C1 segment of cervical spinal cord (tissue), 14 donors: ENCODE data around the gene GLT6D1.
A peak's percentile ranks its signal among the peaks of the same experiment; 100 is the strongest.
"Not testable (repeated sequence)": the region's sequence is repeated elsewhere in the genome, so short reads cannot be mapped to it uniquely, and the experiment has no call there.

Experiments used
- DNase-seq, 14 donors: peaks; one replicate each; lab custom pipeline; 2025; lab: John Stamatoyannopoulos, UW

Gene GLT6D1

DNA sequence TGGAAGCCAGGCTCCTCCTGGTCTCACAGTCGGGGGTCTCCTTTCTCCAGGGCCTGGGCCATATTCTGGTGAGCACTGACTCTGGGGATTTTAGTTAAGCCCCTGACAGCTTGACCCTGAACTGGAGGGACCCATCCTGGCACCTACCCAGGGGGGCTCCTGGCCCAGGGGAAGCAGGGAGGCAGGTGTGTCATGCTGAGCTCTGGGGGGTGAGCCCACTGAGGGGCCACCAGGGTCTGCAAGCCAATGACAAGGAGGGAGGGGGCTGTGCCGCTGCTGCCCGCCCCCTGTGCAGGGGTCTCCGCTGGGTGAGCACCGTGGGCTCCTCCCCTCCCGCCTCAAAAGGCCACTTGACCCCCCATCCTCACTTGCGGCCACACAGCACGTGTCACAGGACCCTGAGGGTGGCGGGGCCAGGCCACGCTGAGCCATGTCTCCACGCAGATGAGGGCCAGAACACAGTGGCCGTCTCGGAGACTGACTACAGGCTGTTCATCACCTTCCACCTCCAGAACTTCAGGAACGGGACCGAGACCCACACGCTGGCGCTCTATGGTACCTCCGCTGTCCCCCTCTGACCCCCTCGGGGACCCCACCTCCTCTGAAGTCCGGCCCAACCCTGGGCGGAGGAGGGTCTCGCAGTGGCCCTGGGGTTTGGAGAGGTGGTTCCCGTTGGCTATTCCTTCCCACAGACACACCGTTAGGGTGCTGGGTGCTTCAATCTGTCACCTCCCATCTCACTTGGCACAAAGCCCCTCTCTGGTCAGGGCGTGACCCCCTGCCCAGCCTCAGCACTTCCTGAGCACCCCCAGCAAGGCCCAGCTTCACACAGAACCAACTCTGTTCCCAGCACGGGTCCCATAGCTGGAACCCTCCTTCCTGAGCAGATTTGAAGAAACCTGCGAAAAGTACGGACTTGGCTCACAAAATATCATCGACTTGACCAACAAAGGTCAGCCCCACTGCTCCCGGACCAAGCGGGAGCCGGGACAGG lies 25.8 kb upstream of the GLT6D1 start:
- DNase-seq, result no peak

DNA sequence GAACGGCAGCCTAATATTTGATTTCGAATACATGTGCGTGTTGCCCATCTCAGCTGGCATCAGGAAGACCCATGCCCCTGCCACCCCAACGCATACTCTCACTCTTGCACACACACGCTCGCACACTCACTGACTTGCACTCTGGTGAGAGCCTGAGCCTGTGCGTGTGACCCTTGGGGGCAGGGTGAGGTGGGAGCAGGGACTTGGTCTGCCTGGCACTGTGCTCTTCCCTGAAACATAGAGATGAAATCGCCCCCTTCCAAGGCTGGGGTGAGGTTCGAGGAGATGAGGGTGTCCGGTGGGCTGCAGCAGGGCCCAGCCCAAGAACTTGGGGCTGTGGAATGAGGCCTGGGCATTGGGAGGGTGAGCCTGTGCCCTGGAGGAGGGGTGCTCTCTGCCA lies 24.9 kb upstream of the GLT6D1 start:
- no peak for DNase-seq

DNA sequence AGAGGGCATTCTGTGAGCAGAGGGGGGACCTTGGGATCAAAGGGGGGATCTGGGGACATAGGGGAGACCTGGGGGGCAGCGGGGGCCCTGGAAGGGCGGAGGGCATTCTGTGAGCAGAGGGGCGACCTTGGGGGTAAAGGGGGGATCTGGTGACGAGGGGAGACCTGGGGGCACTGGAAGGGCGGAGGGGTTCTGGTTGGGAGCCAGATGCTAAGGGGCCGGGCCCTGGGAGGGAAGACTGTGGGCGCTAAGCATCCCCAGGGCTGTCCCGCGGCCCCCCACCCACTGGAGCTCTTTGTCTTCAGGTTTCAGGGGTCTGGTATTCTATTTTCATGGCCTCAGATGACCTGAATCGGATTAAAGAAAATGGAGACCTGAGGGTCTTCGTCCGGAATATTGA lies 24.5 kb upstream of the GLT6D1 start:
- no peak for DNase-seq

DNA sequence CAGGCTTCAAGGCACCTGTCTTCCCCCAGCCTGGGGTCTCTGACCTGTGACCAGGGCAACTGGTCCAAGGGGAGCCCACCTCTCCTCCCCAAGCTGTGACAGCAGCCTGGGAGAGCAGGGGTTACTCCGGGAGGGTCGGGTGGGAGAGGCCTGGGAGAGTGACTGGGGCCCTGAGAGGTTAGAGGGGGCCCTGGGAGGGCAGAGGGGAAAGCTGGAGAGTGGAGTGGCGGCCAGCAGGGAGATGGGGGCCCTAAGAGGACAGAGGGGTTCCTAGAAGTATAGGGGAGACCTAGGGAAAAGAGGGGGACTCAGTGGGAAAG lies 24.1 kb upstream of the GLT6D1 start:
- no peak for DNase-seq

DNA sequence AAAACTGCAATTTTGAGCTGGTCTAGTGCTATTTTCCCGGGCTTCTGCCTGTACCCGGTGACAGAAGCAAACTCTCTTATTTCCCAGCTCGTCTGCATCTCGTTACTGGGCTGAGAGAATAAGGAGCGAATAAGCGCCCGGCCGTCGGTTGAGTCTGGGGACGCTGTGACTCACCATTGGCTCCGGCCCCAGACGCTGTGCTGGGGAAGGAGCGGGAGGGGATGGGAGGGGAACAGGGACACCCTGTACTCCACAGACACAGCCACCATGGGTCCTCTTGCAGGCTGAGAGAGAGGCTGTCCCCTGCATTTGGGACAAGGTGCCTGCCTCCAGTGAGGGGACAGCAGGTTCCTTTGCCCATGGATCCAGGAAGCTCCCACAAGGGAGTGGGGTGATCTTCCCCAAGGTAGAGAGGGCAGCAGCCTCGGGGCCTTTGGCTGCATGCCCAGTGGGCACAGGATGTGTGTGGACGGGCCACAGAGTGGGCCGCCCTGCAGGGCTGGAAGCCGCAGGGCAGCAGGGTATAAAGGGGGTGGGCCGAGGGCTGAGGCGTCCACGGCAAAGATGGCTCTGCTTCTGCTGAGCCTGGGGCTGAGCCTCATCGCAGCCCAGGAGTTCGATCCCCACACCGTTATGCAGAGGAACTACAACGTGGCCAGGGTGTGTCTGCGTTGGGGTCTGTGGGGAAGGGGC lies 23.6 kb upstream of the GLT6D1 start, which contains the start of gene LCN9:
Gene LCN9 (plus strand): TSS at position 552 of the 693 bp plus-strand sequence. CDS start 13 bp downstream, at position 565.
- DNase-seq, result peak in 3 of 14 donors; percentile 2 to 47 (median 13)

DNA sequence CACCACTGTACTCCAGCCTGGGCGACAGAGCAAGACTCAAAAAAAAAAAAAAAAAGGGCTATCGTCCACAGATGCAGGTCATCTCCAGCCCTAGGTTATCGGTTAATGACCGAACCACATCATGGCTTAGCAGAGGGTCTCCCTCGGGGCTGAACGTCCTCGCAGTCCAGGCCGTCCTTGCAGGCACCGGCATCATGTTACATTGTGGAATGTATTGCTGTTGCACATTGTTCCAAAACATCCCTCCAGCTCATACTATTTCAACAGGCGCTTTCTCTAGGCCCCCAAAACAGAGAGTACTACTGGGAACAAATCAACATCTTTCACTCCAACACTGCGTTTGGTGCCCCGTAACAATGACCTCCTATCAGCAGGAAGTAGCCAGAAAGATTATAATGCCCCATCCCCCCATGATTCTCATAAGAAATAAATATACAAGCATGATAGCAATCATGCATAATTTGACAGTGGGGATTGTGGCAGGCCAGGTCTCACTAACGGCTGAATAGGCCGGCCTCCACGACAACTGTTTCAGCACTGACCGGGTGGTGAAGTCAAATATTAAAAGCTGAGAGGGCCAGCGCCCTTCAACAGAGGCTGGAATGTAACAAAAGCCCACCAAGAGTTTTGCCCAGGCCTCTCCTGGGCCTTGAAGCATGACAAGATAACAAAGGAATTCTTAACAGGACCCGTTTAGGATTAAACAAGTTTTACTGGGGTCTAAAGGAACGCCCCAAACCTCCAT lies 22.6 kb upstream of the GLT6D1 start:
- DNase-seq, result no peak

DNA sequence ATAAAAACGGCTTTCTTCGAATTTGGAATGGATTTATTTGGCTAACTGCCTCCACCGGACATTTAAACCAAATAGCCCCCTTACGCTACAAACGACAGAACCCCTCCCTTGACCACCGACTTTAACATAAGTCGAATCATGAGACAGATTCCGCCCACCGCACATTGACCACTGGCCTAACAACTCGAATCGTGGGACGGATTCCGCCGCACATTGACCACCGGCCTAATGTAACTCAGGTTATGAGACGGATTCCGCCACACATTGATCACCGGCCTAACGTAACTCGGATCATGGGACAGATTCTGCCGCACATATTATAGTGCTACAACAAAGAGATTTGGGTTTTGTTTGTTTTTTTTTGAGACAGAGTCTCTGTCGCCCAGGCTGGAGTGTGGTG lies 21.1 kb upstream of the GLT6D1 start:
- DNase-seq, result no peak

DNA sequence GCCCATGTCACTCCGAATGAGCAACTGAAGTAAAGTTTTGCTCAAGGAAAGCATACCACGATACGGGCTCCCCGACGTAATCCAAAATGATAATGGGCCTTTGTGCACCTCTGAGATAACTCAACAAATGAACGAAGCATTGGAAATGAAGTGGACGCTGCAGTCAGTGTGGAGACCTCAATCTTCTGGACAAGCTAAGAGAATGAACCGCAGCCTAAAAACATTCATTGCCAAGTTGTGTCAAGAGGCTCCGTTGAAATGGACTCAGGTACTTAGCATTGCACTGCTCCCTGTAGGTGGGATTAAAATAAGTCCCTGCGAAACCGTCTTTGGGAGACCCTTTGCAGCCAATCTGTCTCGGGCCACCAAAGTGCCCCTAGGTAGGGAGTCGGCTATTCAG lies 19.9 kb upstream of the GLT6D1 start:
- DNase-seq, result no peak

DNA sequence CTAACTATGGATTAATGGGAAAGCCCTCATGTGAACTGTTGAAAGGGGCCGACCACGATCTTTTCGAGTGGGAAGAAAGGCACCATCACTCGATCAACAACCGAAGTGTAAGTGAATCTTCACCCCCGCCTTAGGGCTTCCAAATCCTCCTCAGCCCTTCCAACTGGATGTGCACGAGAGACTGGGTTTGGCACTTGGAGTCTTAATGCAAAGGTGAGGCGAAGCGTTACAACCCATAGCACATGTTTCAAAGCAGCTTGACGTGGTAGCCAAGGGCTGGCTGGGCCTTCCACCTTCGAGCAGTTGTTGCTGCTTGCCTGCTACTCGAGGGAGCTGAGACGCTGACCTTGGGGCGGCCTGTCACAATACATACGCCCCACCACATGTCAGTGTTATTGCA lies 18.1 kb upstream of the GLT6D1 start:
- DNase-seq, result no peak

DNA sequence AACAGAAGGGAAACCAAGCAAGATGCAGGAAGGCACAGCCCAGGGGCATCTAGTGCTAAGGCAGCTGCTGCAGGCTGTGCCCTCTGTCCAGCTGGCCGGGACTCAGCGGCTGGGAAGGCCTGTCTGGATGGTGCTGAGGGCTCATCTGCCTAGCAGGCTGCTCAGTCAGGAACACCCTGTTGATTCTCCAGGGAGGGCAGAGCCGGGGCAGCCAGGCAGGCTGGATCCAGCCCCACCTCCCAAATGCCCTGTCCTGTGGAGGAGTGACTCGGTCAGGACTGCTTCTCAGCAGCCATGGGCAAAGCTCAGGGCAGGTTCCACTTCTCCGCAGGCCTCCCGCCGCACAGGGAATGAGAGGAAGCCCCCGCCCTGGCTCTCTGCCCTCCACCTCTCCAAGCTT lies 16.0 kb upstream of the GLT6D1 start:
- DNase-seq, result no peak

DNA sequence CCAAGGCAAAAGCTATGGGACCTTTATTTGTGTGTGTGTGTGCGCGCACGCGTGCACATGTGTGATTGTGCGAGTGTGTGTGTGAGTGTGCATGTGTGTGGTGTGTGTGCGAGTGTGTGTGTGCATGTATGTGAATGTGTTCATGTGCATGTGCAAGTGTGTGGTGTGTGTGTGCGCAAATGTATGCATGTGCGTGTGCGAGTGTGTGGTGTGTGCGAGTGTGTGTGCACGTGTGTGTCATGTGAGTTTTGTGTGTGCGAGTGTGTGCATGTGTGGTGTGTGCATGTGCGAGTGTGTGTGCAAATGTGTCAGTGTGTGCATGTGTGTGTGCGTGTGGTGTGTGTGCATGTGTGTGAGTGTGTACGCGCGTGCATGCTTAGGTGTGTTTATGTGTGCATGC lies 11.1 kb upstream of the GLT6D1 start:
- DNase-seq, result no peak

DNA sequence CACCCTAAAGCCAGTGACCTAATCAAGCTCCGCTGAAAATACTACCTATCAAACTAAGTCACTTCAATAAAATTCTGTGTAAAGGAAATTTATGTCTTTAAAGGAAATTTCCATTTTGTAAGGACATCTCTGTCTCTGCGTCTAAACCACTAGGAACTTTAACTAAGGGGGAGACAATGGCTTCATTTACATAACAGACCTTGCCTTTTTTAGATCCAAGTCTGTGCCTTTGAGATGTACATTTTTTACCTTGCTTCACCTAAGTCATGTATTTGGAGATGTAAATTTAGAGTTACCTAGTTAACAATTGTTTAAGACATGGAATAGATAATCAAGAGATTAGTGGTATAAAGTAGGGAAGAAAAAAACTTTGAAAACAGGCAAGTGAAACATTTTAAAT lies 10.2 kb upstream of the GLT6D1 start:
- no peak for DNase-seq

DNA sequence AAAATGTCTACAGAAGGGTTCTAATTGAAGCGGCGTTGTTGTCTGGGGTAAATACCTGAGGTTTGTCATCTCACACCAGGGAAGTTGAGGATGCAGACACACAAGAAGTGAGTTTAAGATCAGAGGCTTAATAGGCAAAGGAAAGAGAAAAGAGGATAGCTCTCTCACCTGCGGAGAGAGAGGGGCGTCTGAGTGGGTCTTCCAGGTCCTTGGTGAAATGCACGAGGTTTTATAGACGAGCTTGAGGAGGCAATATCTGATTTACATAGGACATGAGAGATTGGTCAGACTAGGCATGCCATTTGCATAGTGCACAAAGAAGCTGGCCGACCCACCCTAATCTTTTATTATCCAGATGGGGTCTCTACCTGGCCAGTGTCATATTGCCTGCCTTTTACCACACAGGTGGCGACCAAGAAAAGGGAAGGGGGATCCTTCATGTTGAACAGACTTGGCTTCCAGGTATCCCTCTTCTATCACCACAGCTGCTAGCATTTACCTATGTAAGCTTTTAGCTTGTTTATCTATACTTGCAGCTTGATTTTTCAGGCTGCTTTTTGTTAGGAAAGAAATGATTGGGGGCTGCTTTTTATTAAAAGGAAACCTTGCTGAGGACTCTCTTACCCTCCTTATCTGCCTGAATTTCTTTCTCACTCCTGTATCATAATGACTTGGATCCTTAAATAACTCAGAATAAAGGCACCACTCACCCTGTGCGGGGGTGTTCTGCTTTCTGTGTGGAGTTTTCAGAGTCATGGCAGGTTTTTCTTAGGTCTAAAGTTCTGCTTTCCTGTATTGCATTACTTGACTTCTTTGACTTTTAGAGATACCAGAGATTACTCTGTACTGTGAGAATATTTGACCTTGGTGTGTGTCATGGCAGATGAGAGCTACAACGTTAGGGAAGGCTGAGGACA lies 9.4 kb upstream of the GLT6D1 start:
- DNase-seq, result no peak

DNA sequence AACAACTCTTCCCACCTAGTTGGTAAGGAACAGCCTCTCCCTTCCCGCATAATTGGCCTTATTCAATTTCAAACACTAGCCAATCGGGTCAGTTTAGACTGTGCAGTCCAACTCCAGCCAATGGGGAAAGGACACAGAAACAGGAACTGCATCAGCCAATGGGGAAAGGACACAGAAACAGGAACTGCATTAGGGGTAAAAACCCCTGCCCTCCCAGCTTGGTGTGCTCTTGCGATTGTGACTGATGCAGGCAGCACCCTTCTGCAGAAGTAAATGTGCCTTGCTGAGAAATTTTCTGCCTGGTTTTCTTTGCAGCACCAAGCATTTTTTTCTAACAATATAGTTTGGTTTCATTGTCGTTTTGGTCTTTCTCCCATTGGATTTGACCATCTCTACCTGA lies 8.5 kb upstream of the GLT6D1 start:
- no peak for DNase-seq

DNA sequence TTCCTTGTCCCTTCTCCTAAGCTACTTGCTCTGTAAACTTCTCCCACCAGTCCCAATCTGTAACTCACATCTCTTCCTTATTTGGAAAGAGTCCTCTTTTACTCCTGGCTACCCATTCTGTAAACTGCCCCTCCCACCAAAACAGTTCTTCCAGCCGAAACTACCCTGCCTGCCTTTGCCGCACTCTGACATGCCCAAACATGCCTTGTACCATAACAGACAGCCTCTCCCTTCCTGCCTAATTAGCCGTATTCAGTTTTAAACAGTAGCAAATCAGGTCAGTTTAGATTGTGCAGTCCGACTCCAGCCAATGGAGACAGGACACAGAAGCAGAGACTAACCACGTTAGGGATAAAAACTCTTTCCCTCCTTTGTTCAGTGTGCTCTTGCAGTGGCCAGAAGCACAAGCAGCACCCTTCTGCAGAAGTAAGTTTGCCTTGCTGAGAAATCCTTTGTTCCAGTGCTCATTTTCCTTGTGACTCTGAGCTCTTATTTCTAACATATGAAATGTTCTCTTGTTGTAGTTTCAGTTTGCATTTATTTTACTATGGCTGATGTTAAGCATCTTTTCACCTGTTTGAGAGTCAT lies 5.4 kb upstream of the GLT6D1 start:
- DNase-seq, result no peak

DNA sequence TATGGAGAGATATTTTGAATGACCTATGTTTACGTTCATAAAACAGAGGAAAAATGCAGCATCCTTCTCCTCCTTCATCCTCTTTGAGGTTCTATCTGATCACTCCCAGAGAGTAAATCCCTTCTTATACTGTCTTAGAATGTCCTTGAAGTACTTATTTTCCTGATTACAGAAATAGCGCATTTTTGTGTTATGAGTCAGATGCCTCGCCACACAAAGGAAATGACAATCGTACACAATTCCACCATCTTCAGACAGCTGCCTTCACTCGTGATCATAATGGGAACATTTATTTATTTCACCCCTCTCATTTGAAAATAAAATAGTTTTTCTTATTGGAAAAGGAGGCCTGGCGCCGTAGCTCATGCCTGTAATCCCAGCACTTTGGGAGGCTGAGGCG lies 2.4 kb upstream of the GLT6D1 start:
- no peak for DNase-seq

DNA sequence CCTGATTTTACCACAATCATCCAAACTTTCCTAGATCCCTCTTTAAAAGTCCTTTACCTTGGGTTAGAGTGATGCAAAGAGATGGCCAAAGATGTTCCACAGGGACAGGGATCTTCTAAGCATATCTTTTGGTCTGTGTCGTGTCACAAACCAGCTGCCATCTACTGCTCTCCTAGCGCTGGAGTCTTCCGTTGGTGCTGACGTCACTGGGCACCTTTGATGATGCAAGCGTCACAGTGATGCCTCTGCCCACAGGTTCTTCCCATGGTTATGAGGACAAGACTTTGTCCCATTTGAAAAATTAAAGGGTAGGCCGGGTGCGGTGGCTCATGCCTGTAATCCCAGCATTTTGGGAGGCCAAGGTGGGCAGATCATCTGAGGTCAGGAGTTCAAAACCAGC lies 1.7 kb upstream of the GLT6D1 start:
- no peak for DNase-seq

DNA sequence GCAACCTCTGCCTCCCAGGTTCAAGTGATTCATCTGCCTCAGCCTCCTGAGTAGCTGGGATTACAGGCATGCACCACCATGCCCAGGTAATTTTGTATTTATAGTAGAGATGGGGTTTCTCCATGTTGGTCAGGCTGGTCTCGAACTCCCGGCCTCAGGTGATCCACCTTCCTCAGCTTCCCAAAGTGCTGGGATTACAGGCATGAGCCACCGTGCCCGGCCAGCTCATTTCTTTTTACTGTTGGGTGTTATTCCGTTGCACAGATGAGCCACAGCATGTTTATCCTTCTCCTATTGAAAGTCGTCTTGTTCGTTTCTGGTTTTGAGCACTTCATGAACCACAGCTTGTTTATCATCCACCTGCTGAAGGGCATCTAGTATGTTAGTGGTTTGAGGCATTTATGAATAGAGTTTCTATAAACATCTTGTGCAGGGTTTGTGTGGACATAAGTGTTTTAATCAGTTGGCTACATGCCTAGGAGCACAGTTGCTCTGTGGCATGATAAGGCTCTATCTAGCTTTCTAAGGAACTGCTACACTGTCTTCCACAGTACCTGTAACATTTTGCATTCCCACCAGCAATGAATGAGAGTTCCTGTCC lies 2.3 kb downstream of the GLT6D1 start:
- DNase-seq, result not testable (repeated sequence)

DNA sequence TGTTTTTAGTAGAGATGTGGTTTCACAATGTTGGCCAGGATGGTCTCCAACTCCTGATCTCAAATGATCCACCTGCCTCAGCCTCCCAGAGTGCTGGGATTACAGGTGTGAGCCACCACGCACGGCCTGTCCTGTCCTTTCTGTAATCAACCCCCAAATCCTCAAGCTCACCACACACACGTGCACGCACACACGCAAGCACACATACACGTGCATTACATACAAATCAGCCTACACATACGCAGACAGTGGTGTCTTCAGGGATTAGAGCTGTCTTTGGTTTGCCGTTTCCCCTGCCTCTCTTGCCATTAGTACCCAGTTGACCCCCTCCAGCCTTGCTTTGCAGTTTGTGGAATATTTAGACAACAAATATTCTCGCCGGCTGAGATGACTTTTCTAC lies 6.5 kb downstream of the GLT6D1 start:
- no peak for DNase-seq

DNA sequence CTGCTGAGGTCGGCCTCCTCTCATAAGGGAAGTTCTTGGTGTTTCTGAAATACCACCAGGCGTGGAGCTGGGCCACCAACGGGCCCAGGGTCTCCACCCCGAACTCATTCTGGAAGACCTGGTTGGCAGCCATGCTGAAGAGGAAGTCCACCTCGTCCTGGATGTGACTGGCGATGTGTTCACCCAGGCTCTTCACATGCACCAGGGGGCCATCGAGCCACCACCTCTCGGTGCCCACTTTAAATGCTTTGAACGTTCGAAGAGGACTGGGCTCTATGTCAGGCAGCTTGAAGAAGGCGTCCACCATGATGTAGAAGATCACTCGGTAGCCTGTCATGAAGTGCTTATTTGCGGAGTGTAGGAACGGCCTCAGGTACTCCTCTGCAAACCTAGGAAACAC lies 15.1 kb downstream of the GLT6D1 start:
- DNase-seq, result no peak
